ENCODE measurements around the gene COBL. TPM values are rescaled to one million over a fixed set of nuclear protein-coding genes. Genes with fewer than 3 reads are reported as not detected.

COBL gene
- total RNA-seq, 6 experiments from 2014 or later: 21.5 to 35.9 (median 24.6) TPM

DNA sequence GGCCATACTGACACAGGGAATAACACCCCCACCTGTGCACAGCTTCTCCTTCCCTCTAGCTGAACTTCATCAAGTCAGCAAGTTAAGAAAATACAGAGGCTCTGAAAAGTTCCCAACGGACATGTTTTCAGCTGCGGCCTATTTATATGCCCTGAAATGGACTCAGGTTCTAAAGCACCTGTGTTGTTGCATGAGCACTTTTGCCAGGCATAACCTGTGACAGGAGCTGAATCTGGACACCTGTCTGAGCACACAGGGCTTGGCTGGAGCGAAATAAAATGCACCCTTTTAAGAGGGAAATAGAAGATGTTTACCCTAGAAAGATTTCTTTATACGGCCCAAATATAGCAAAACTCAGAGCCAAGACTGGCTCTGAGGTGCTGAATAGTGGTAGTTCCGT lies 46.7 kb downstream of the COBL start:
- WGBS (ENCODE audit: insufficient coverage, low coverage, low lambda C conversion rate, missing lambda C conversion rate): 68% methylated on average over 5 of the region's 5 CpGs
- intact Hi-C loops (cut with DNase I): loop anchor here in 1 of 2 donors (10.0 kb wide), 1 partner anchor 95 kb away; no protein-coding TSS in a partner anchor

DNA sequence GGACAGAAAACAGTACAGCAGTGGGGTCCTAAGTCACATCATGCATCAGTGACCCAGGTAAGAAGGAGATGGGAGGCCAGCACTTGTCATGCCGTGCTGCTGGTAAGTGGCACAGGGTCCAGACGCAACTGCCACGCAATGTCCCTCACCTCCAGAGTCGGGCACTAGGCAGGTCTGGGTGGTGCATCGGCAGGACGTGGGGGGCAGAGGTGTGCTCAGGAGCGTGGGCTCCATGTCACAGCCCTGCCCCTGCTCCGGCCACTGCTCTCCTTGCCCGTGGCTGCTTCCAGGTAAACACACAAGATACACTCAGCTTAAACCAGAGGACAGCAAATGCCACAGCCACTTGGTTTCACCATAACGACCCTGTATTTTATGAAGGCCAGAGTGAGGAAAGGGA lies 47.3 kb downstream of the COBL start:
- intact Hi-C loops (cut with DNase I): loop anchor here in 1 of 2 donors (10.0 kb wide), 1 partner anchor 95 kb away; no protein-coding TSS in a partner anchor
- no peak for ATAC-seq
- H3K9me3 ChIP-seq: no peaks in the 10 kb centered on the region
- H3K4me3 ChIP-seq: no peak overlapping the region
- no peaks in the 10 kb centered on the region for H3K27me3 ChIP-seq
- no peak for TF ChIP-seq CTCF (IDR thresholded peaks at IDR 0.05)
- no peak for TF ChIP-seq POLR2A (IDR thresholded peaks at IDR 0.05)
- 78% methylated on average over 5 of the region's 10 CpGs for WGBS (ENCODE audit: insufficient coverage, low coverage, low lambda C conversion rate, missing lambda C conversion rate)
- H3K27ac ChIP-seq: no peak overlapping the region
- peaks cover 0 to 21% (median 10%) of the 10 kb centered on the region in 4 donors for H3K4me1 ChIP-seq
- H3K36me3 ChIP-seq: no peaks in the 10 kb centered on the region
- no peak for DNase-seq

More for the DNA sequence above, 46.7 kb downstream of the COBL start:
- no peaks in the 10 kb centered on the region for H3K9me3 ChIP-seq
- H3K4me3 ChIP-seq: no peak overlapping the region
- DNase-seq: no peak
- TF ChIP-seq POLR2A (IDR thresholded peaks at IDR 0.05): no peak
- TF ChIP-seq CTCF (IDR thresholded peaks at IDR 0.05): no peak
- no peak overlapping the region for H3K27ac ChIP-seq
- H3K27me3 ChIP-seq: no peaks in the 10 kb centered on the region
- peaks cover 0 to 15% (median 7%) of the 10 kb centered on the region in 4 donors for H3K4me1 ChIP-seq
- no peaks in the 10 kb centered on the region for H3K36me3 ChIP-seq
- no peak for ATAC-seq

DNA sequence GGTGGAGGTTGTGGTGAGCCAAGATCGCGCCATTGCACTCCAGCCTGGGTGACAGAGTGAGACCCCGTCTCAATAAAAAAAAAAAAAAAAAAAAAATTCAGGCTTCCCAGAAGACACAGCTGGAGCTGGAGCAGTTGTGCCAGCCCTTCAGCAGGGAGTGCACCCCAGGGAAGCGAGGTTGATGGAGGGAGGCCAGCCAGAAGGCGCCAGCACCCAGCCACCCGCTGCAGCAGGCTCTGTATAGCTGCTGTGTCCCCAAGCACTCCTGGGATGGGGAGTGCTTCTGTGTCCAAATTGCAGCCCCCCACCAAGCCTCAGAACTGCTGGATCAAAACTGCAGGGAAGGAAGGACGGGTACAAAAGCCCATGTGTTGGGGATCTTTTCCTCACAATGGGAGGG lies 47.8 kb downstream of the COBL start:
- ATAC-seq (no peak), DNase-seq (no peak)
- intact Hi-C loops (cut with DNase I): loop anchor here in 1 of 2 donors (10.0 kb wide), 1 partner anchor 96 kb away; no protein-coding TSS in a partner anchor
- H3K9me3 ChIP-seq: no peaks in the 10 kb centered on the region
- no peak overlapping the region for H3K27ac ChIP-seq
- no peaks in the 10 kb centered on the region for H3K27me3 ChIP-seq
- peaks cover 0 to 26% (median 12%) of the 10 kb centered on the region in 4 donors for H3K4me1 ChIP-seq
- WGBS (ENCODE audit: insufficient coverage, low coverage, low lambda C conversion rate, missing lambda C conversion rate): 90% methylated on average over 4 of the region's 7 CpGs
- no peak overlapping the region for H3K4me3 ChIP-seq
- TF ChIP-seq POLR2A (IDR thresholded peaks at IDR 0.05) (no peak), CTCF (IDR thresholded peaks at IDR 0.05) (no peak)
- no peaks in the 10 kb centered on the region for H3K36me3 ChIP-seq

GRCh38 chr7:51267169-51267568 lies 49.4 kb downstream of the COBL start:
- H3K9me3 ChIP-seq: no peaks in the 10 kb centered on the region
- 79% methylated on average over 2 of the region's 2 CpGs for WGBS (ENCODE audit: insufficient coverage, low coverage, low lambda C conversion rate, missing lambda C conversion rate)
- no peaks in the 10 kb centered on the region for H3K27me3 ChIP-seq
- ATAC-seq: no peak
- peaks cover 0 to 43% (median 20%) of the 10 kb centered on the region in 4 donors for H3K4me1 ChIP-seq
- no peak overlapping the region for H3K27ac ChIP-seq
- no peak overlapping the region for H3K4me3 ChIP-seq
- no peak for DNase-seq
- TF ChIP-seq CTCF (IDR thresholded peaks at IDR 0.05) (no peak), POLR2A (IDR thresholded peaks at IDR 0.05) (no peak)
- intact Hi-C loops (cut with DNase I): loop anchor here in 1 of 2 donors (10.0 kb wide), 1 partner anchor 98 kb away; no protein-coding TSS in a partner anchor
- H3K36me3 ChIP-seq: no peaks in the 10 kb centered on the region

Measured in right lobe of liver (tissue), 6 donors.